ENCODE results near the gene LILRB4. TPM values are rescaled to one million over a fixed set of nuclear protein-coding genes. Genes with fewer than 3 reads are reported as not detected.

The LILRB4 gene
- total RNA-seq, 1 experiment from 2014 or later: not detected

DNA sequence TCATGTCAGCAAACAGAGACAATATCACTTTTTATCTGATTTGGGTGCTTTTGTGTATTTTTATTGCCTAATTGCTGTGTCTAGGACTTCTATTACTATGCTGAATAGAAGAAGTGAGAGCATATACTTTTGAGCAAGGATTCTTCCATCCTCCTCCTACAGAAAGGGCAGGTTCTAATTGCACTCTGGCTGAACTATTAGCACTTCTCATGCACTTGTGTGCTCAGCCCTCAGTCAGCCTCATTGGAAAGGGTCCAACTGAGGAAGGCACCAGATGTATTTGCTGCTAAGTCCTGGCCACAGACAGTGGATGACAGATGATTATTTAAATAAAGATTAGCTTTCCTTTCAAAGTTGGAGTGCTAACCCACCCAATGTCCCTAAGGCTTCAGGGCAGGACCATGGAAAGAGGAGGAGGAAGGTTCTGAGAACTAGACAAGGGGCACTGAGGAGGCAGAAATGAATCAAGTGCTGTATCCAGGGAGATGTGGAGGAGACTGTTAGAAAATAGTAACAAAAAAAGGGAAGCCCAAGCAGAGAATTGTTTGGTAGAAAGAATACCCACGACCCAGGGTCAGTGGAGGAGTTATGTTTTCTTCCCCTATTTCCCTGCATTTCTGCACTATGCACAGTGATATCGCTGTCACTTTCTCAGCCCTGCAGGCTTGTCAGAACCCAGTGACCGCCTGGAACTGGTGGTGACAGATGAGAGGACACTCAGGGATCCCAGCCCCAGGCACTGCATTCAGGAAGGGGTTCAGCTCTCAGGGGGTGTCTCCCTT lies 8.0 kb downstream of the LILRB4 start:
- Mint-ChIP-seq H3K9me3 (peaks cover 37% of the 10 kb centered on the region), H3K4me1 (no peaks in the 10 kb centered on the region), H3K27ac (no peak overlapping the region), H3K36me3 (peaks cover 22% of the 10 kb centered on the region), H3K27me3 (ENCODE audit: low read depth) (no peaks in the 10 kb centered on the region; the same call in none of the 2 replicates), H3K4me3 (no peak overlapping the region)
- ChIA-PET POLR2A (no interaction called here), CTCF (interaction anchor here (1.0 kb wide), 1 partner anchor 16 kb away, joined by 3 read pairs; no protein-coding TSS in a partner anchor)
- ATAC-seq (no peak), DNase-seq (ENCODE audit: low spot score) (no peak)
- TF ChIP-seq ZNF263 (CRISPR knock-in tag; IDR thresholded peaks at IDR 0.05; ENCODE audit: low read depth) (no peak), JUN (CRISPR knock-in tag; IDR thresholded peaks at IDR 0.05) (no peak), TP53 (CRISPR knock-in tag; IDR thresholded peaks at IDR 0.05) (no peak), ETV6 (CRISPR knock-in tag; IDR thresholded peaks at IDR 0.05) (no peak), ZNF317 (CRISPR knock-in tag; IDR thresholded peaks at IDR 0.05; ENCODE audit: borderline replicate concordance, low read depth) (no peak), GRHL2 (CRISPR knock-in tag; IDR thresholded peaks at IDR 0.05; ENCODE audit: insufficient replicate concordance, severe bottlenecking) (no peak)
- TF ChIP-seq, protein P1, sequence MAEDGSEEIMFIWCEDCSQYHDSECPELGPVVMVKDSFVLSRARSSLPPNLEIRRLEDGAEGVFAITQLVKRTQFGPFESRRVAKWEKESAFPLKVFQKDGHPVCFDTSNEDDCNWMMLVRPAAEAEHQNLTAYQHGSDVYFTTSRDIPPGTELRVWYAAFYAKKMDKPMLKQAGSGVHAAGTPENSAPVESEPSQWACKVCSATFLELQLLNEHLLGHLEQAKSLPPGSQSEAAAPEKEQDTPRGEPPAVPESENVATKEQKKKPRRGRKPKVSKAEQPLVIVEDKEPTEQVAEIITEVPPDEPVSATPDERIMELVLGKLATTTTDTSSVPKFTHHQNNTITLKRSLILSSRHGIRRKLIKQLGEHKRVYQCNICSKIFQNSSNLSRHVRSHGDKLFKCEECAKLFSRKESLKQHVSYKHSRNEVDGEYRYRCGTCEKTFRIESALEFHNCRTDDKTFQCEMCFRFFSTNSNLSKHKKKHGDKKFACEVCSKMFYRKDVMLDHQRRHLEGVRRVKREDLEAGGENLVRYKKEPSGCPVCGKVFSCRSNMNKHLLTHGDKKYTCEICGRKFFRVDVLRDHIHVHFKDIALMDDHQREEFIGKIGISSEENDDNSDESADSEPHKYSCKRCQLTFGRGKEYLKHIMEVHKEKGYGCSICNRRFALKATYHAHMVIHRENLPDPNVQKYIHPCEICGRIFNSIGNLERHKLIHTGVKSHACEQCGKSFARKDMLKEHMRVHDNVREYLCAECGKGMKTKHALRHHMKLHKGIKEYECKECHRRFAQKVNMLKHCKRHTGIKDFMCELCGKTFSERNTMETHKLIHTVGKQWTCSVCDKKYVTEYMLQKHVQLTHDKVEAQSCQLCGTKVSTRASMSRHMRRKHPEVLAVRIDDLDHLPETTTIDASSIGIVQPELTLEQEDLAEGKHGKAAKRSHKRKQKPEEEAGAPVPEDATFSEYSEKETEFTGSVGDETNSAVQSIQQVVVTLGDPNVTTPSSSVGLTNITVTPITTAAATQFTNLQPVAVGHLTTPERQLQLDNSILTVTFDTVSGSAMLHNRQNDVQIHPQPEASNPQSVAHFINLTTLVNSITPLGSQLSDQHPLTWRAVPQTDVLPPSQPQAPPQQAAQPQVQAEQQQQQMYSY (CRISPR knock-in tag; IDR thresholded peaks at IDR 0.05): no peak
- TF ChIP-seq, protein P2, sequence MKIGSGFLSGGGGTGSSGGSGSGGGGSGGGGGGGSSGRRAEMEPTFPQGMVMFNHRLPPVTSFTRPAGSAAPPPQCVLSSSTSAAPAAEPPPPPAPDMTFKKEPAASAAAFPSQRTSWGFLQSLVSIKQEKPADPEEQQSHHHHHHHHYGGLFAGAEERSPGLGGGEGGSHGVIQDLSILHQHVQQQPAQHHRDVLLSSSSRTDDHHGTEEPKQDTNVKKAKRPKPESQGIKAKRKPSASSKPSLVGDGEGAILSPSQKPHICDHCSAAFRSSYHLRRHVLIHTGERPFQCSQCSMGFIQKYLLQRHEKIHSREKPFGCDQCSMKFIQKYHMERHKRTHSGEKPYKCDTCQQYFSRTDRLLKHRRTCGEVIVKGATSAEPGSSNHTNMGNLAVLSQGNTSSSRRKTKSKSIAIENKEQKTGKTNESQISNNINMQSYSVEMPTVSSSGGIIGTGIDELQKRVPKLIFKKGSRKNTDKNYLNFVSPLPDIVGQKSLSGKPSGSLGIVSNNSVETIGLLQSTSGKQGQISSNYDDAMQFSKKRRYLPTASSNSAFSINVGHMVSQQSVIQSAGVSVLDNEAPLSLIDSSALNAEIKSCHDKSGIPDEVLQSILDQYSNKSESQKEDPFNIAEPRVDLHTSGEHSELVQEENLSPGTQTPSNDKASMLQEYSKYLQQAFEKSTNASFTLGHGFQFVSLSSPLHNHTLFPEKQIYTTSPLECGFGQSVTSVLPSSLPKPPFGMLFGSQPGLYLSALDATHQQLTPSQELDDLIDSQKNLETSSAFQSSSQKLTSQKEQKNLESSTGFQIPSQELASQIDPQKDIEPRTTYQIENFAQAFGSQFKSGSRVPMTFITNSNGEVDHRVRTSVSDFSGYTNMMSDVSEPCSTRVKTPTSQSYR (CRISPR knock-in tag; IDR thresholded peaks at IDR 0.05): no peak
- TF ChIP-seq, protein P3, sequence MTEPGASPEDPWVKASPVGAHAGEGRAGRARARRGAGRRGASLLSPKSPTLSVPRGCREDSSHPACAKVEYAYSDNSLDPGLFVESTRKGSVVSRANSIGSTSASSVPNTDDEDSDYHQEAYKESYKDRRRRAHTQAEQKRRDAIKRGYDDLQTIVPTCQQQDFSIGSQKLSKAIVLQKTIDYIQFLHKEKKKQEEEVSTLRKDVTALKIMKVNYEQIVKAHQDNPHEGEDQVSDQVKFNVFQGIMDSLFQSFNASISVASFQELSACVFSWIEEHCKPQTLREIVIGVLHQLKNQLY (CRISPR knock-in tag; IDR thresholded peaks at IDR 0.05): no peak
- TF ChIP-seq, protein P4, sequence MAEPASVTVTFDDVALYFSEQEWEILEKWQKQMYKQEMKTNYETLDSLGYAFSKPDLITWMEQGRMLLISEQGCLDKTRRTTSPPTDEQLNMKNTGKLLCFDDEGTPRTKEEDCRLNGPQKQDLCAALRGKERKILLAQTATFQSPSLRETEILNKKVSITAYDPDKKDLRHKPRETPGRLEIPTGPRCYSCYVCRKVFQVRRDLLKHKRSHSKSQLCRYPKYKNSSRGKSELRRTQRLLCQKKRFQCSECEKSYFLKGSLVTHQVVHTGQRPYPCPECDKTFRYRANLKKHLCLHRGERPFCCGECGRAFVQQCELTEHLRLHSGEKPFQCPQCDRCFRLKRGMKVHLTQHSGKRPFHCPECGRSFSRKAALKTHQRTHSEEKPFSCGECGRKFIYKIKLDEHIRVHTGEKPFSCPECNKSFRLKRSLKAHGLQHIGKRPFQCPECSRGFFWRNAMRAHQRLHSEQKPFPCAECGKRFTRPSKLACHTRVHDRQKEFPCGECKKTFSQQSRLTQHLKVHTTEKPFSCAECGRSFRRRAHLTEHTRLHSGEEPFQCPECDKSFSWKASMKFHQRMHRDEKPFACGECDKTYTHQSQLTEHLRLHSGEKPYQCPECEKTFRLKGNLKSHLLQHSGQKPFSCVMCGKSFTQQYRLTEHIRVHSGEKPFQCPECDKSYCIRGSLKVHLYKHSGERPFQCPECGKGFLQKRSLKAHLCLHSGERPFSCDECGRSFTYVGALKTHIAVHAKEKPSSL (CRISPR knock-in tag; conservative IDR thresholded peaks at IDR 0.05): no peak
- TF ChIP-seq, protein P5, sequence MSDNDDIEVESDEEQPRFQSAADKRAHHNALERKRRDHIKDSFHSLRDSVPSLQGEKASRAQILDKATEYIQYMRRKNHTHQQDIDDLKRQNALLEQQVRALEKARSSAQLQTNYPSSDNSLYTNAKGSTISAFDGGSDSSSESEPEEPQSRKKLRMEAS (CRISPR knock-in tag; IDR thresholded peaks at IDR 0.05): no peak
- TF ChIP-seq, protein P6, sequence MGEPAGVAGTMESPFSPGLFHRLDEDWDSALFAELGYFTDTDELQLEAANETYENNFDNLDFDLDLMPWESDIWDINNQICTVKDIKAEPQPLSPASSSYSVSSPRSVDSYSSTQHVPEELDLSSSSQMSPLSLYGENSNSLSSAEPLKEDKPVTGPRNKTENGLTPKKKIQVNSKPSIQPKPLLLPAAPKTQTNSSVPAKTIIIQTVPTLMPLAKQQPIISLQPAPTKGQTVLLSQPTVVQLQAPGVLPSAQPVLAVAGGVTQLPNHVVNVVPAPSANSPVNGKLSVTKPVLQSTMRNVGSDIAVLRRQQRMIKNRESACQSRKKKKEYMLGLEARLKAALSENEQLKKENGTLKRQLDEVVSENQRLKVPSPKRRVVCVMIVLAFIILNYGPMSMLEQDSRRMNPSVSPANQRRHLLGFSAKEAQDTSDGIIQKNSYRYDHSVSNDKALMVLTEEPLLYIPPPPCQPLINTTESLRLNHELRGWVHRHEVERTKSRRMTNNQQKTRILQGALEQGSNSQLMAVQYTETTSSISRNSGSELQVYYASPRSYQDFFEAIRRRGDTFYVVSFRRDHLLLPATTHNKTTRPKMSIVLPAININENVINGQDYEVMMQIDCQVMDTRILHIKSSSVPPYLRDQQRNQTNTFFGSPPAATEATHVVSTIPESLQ (CRISPR knock-in tag; IDR thresholded peaks at IDR 0.05): no peak
